Measurements from ENCODE around the gene L3MBTL4. TPM values are rescaled to one million over a fixed set of nuclear protein-coding genes. Genes with fewer than 3 reads are reported as not detected.

L3MBTL4 gene
- total RNA-seq, 1 donor from 2014 or later: 0.34 TPM

- Histone ChIP-seq H3K4me2 (no peak overlapping the region), H3K4me1 (peaks cover 18% of the 10 kb centered on the region), H3F3A (ENCODE audit: low read depth) (no peaks in the 10 kb centered on the region), H3K27me3 (no peaks in the 10 kb centered on the region), H3K27ac (no peak overlapping the region), H4K20me1 (ENCODE audit: low read depth) (no peaks in the 10 kb centered on the region), H2AFZ (replicated peaks) (no peak overlapping the region), H3K36me3 (no peaks in the 10 kb centered on the region), H3K79me2 (ENCODE audit: low read depth) (no peaks in the 10 kb centered on the region), H3K9ac (no peak overlapping the region), H3K9me3 (ENCODE audit: low read depth) (no peaks in the 10 kb centered on the region), H3K4me3 (no peak overlapping the region)
- Mint-ChIP-seq H3K4me3 (no peak overlapping the region), H3K4me1 (peaks cover 18% of the 10 kb centered on the region), H3K9me3 (peaks cover 3% of the 10 kb centered on the region), H3K36me3 (no peaks in the 10 kb centered on the region), H3K27ac (no peak overlapping the region), H3K27me3 (ENCODE audit: insufficient read depth, low read depth) (peaks cover 6% of the 10 kb centered on the region)
- TF ChIP-seq CTCF (IDR thresholded peaks at IDR 0.05) (no peak), EZH2 (IDR thresholded peaks at IDR 0.05) (no peak), EZH2phosphoT487 (IDR thresholded peaks at IDR 0.05) (no peak)
- DNase-seq (ENCODE audit: low spot score): no peak
These were observed 422.3 kb downstream of the L3MBTL4 start for GRCh38 chr18:5992381-5992780.

- H3K4me2 ChIP-seq: no peak overlapping the region
- H3K36me3 Mint-ChIP-seq: no peaks in the 10 kb centered on the region
- no peaks in the 10 kb centered on the region for H3K27me3 ChIP-seq
- H3K27ac ChIP-seq: no peak overlapping the region
- no peak overlapping the region for H2AFZ ChIP-seq (replicated peaks)
- no peak overlapping the region for H3K4me3 Mint-ChIP-seq
- no peaks in the 10 kb centered on the region for H3K9me3 ChIP-seq (ENCODE audit: low read depth)
- no peaks in the 10 kb centered on the region for H3K79me2 ChIP-seq (ENCODE audit: low read depth)
- no peak for DNase-seq (ENCODE audit: low spot score)
- no peaks in the 10 kb centered on the region for H3F3A ChIP-seq (ENCODE audit: low read depth)
- no peak overlapping the region for H3K4me3 ChIP-seq
- H3K9me3 Mint-ChIP-seq: no peaks in the 10 kb centered on the region
- H3K9ac ChIP-seq: no peak overlapping the region
- peaks cover 4% of the 10 kb centered on the region for H3K4me1 ChIP-seq
- no peaks in the 10 kb centered on the region for H4K20me1 ChIP-seq (ENCODE audit: low read depth)
- H3K27me3 Mint-ChIP-seq (ENCODE audit: insufficient read depth, low read depth): peaks cover 7% of the 10 kb centered on the region
- no peaks in the 10 kb centered on the region for H3K36me3 ChIP-seq
- peaks cover 9% of the 10 kb centered on the region for H3K4me1 Mint-ChIP-seq
- no peak overlapping the region for H3K27ac Mint-ChIP-seq
- no peak for TF ChIP-seq CTCF (IDR thresholded peaks at IDR 0.05)
- no peak for TF ChIP-seq EZH2 (IDR thresholded peaks at IDR 0.05)
- TF ChIP-seq EZH2phosphoT487 (IDR thresholded peaks at IDR 0.05): no peak
These were observed 427.5 kb downstream of the L3MBTL4 start for GRCh38 chr18:5987249-5987648.

GRCh38 chr18:5986257-5986931, 428.3 kb downstream of the L3MBTL4 start:
- H3K9me3 ChIP-seq (ENCODE audit: low read depth): no peaks in the 10 kb centered on the region
- DNase-seq (ENCODE audit: low spot score): no peak

More at GRCh38 chr18:5986257-5986931, 428.3 kb downstream of the L3MBTL4 start:
- Mint-ChIP-seq H3K36me3 (no peaks in the 10 kb centered on the region), H3K9me3 (no peaks in the 10 kb centered on the region), H3K27ac (no peak overlapping the region), H3K4me1 (peaks cover 9% of the 10 kb centered on the region), H3K4me3 (no peak overlapping the region), H3K27me3 (ENCODE audit: insufficient read depth, low read depth) (peaks cover 3% of the 10 kb centered on the region)
- Histone ChIP-seq H3K4me2 (no peak overlapping the region), H3K36me3 (no peaks in the 10 kb centered on the region), H3K9ac (no peak overlapping the region), H3K4me1 (peaks cover 4% of the 10 kb centered on the region), H3K27me3 (no peaks in the 10 kb centered on the region), H4K20me1 (ENCODE audit: low read depth) (no peaks in the 10 kb centered on the region), H3F3A (ENCODE audit: low read depth) (no peaks in the 10 kb centered on the region), H3K27ac (no peak overlapping the region), H3K4me3 (no peak overlapping the region), H2AFZ (replicated peaks) (no peak overlapping the region), H3K79me2 (ENCODE audit: low read depth) (no peaks in the 10 kb centered on the region)
- TF ChIP-seq EZH2phosphoT487 (IDR thresholded peaks at IDR 0.05): no peak
- no peak for TF ChIP-seq CTCF (IDR thresholded peaks at IDR 0.05)
- no peak for TF ChIP-seq EZH2 (IDR thresholded peaks at IDR 0.05)

All from neural progenitor cell (in vitro differentiated cells).